Neural progenitor cell (in vitro differentiated cells): ENCODE results near the gene FAM193A.

ENCODE experiments used
- EZH2 ChIP-seq: fragments of 200-600 bp; sonication (generic); IDR thresholded peaks from 2 replicates; pipeline ENCODE4 v1.6.1; 2017; ENCODE audit warnings: antibody characterized with exemption, mild to moderate bottlenecking, moderate library complexity
- TF ChIP-seq, protein P1 (sequence below): fragments of 200-600 bp; sonication (generic); IDR thresholded peaks from 2 replicates; pipeline ENCODE4 v1.5.1; 2017; ENCODE audit warnings: antibody characterized with exemption, mild to moderate bottlenecking

DNA sequence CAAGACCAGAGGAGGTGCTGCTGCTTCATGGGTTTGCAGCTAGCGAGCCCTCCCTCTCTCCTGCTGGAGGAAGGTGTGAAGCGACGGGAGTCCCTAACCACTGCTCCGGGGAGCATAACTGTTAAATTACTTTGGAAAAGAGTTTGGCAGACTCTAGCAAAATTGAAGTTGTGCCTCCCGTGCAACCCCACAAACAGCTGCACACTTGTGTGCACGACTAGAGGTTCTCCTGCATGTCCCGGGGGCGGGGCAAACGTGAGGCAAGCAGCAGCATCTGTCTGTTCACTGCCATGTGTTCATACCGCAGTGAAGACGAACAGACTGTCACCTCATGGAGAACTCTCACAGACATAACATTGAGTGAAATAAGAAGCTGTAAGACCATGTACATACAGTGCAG lies 185.1 kb downstream of the FAM193A start:
- TF ChIP-seq, protein P1, sequence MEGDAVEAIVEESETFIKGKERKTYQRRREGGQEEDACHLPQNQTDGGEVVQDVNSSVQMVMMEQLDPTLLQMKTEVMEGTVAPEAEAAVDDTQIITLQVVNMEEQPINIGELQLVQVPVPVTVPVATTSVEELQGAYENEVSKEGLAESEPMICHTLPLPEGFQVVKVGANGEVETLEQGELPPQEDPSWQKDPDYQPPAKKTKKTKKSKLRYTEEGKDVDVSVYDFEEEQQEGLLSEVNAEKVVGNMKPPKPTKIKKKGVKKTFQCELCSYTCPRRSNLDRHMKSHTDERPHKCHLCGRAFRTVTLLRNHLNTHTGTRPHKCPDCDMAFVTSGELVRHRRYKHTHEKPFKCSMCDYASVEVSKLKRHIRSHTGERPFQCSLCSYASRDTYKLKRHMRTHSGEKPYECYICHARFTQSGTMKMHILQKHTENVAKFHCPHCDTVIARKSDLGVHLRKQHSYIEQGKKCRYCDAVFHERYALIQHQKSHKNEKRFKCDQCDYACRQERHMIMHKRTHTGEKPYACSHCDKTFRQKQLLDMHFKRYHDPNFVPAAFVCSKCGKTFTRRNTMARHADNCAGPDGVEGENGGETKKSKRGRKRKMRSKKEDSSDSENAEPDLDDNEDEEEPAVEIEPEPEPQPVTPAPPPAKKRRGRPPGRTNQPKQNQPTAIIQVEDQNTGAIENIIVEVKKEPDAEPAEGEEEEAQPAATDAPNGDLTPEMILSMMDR: no peak
- TF ChIP-seq EZH2: no peak
